Measurements from ENCODE around the gene GHDC. TPM values are rescaled to one million over a fixed set of nuclear protein-coding genes. Genes with fewer than 3 reads are reported as not detected.

GHDC gene
- total and polyA plus RNA-seq, 2 of the 8 experiments (the other 6 are each of a cell fraction or from before 2014, with no cell fraction given): 7.4 to 8.1 TPM

DNA sequence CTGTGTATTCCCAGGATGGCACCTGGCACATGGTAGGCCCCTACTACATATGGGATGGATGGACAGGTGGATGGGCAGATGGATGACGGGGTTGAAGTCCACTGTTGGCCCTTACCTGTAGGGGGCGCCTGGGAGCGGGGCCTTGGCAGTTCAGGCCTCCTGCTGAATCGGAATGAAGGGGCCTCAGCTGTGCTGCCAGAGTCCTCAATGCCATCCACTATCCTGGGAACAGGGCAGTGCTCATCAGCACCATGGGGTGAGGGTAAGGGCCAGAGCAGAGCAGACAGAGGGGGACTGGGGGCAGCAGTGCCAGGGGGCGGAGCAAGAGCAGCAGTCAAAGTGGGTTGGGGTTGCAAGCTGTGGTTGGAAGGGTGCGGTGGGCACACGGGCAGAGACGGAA lies 31.2 kb downstream of the GHDC start (continued):
- TF ChIP-seq CEBPB (IDR thresholded peaks at IDR 0.05; ENCODE audit: low read depth, low read length): no peak
- no peak for TF ChIP-seq TAF1 (IDR thresholded peaks at IDR 0.05; ENCODE audit: low read depth, low read length)
- TF ChIP-seq RAD21 (IDR thresholded peaks at IDR 0.05 in 1 of 2, conservative IDR thresholded peaks at IDR 0.05 in 1 of 2; ENCODE audit: low read depth in 2 of 2, low read length in 2 of 2): peak; percentile 64 to 73
- TF ChIP-seq POLR2AphosphoS5 (IDR thresholded peaks at IDR 0.05; ENCODE audit: low read depth, low read length): no peak
- TF ChIP-seq KDM1A (IDR thresholded peaks at IDR 0.05; ENCODE audit: borderline replicate concordance, low read length): no peak
- TF ChIP-seq HDAC6 (IDR thresholded peaks at IDR 0.05; ENCODE audit: low read depth, low read length): no peak
- TF ChIP-seq, protein P1, sequence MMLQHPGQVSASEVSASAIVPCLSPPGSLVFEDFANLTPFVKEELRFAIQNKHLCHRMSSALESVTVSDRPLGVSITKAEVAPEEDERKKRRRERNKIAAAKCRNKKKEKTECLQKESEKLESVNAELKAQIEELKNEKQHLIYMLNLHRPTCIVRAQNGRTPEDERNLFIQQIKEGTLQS (IDR thresholded peaks at IDR 0.05; ENCODE audit: insufficient read depth, low read depth, low read length): no peak
- TF ChIP-seq CTCF (IDR thresholded peaks at IDR 0.05; ENCODE audit: control extremely low read depth in 1 of 3, insufficient read depth in 1 of 3, low read depth in 1 of 3, low read length in 3 of 3): peak; percentile 84 to 96 (median 95)
- TF ChIP-seq TBP (IDR thresholded peaks at IDR 0.05; ENCODE audit: low read depth, low read length): no peak
- no peak for TF ChIP-seq RNF2 (IDR thresholded peaks at IDR 0.05; ENCODE audit: borderline replicate concordance, low read depth, low read length, missing control alignments, poor library complexity, severe bottlenecking)
- TF ChIP-seq, protein P2, sequence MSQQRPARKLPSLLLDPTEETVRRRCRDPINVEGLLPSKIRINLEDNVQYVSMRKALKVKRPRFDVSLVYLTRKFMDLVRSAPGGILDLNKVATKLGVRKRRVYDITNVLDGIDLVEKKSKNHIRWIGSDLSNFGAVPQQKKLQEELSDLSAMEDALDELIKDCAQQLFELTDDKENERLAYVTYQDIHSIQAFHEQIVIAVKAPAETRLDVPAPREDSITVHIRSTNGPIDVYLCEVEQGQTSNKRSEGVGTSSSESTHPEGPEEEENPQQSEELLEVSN (IDR thresholded peaks at IDR 0.05): no peak
- no peak for TF ChIP-seq JUN (IDR thresholded peaks at IDR 0.05; ENCODE audit: low read depth, low read length)
